ACHN (cell line): ENCODE measurements around the gene STK32A.

Source experiments
- DNase-seq: peaks from one replicate; pipeline ENCODE4 v3.0.0-alpha.2; 2015
- in situ Hi-C: cut with HindIII; loops from 2 replicates; pipeline ENCODE4 v1.10.0; 2017; ENCODE audit warnings: low sequenced_read_pairs, low pct_ligation_motif_present, low pct_unique_long_range_greater_than_20kb

Gene STK32A

DNA sequence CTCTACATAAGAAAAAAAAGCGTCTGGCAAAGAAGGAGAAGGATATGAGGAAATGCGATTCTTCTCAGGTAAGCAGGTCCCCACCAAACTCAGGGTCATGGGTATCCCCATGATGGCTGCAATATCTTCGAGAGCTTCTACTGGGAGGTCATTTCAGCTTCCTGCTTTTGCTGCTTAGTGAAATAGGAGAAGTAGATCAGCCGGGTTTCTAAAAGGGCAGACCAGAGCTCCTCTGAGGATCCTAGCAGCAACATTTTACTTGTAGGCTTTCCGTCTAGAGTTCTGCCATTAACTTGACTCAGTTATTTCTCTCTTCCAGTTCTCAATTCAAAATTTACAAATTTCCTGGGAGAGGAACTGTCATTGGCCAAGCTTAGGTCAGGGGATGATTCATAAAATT, 140.3 kb downstream of the STK32A start:
- in situ Hi-C loops, result no loop called here
- no peak for DNase-seq

- DNase-seq, result no peak
- in situ Hi-C loops, result no loop called here
Measured at GRCh38 chr5:147377682-147378081, 142.9 kb downstream of the STK32A start.

- DNase-seq, result no peak
- in situ Hi-C loops, result no loop called here
Measured at GRCh38 chr5:147381555-147381954, 146.7 kb downstream of the STK32A start.

GRCh38 chr5:147382776-147383175, 147.9 kb downstream of the STK32A start:
- in situ Hi-C loops, result no loop called here
- DNase-seq, result no peak

- DNase-seq, result no peak
- in situ Hi-C loops, result no loop called here
Measured at GRCh38 chr5:147384346-147385193, 149.7 kb downstream of the STK32A start.

- no peak for DNase-seq
- in situ Hi-C loops, result no loop called here
Measured at GRCh38 chr5:147387109-147387508, 152.3 kb downstream of the STK32A start.

- DNase-seq, result no peak
- in situ Hi-C loops, result no loop called here
Measured at GRCh38 chr5:147388184-147389108, 153.6 kb downstream of the STK32A start.

DNA sequence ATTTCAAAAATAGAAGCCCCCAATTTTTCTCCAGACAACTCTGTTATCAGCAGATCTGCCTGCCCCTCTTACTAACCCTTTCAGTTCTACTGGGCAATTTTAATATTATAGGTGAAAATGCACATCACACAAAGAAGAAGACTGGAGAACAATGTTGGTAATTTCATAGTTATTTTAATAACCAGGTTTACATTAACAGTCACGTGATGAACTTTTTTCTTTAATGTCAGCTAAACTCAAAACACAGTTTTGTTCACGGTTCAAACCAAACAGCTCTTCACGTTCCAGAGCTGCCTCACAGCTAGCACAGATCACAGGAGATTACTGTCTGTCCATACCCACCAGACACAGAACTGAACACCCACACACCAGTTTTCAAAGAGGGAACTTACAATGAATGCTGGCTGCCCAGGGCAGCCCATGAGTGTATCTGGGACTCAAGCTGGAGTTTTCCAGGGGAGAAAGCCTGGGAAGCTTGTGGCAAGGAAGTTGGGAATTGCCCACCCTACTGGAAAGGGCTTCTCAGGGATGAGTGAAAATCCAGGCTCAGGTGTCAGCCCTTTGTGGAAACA, 155.9 kb downstream of the STK32A start:
- DNase-seq, result no peak
- in situ Hi-C loops, result no loop called here

DNA sequence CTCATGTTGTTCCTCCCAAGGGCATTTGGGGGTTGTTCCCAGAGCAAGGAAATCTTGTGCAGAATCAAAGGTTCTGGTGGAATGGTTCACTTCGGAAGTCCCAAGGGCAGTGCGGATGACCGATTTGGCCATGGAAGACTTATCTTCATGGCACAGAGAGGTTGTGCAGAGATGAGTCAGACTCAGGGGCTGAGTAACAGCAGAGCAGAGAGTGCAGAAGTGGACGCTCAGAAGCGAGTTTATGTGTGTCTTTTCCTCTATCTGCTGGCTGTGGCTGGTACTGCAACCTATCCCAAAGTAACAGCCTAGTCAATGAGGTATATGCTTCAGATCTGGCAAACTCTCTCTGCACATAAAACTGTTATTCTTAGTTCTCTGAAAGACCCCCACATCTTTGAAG, 157.0 kb downstream of the STK32A start:
- in situ Hi-C loops, result no loop called here
- DNase-seq, result peak; percentile 75

- in situ Hi-C loops, result no loop called here
- DNase-seq, result no peak
Measured at GRCh38 chr5:147393874-147394672, 159.2 kb downstream of the STK32A start.

GRCh38 chr5:147396070-147396823, 161.4 kb downstream of the STK32A start:
- DNase-seq, result no peak
- in situ Hi-C loops, result no loop called here

DNA sequence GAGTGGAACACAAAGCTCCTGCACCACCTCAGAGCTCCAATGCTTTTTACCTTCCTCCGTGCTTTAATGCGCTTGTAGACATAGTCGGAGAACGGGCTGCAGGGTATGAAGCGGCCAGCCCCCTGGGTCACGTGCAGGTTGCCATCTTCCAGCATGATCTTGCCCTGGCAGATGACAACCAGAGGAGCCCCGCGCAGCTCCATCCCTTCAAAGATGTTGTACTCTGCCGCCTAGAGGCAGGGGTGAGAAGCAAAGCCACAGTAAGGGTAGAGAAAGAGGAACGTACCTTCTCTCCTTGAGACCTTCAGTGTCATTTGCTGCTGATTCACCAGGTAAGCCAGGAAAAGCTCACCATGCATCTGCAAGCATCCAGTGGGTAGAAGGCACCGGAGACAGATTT, 162.8 kb downstream of the STK32A start:
- DNase-seq, result no peak
- in situ Hi-C loops, result no loop called here

GRCh38 chr5:147398860-147399259, 164.0 kb downstream of the STK32A start:
- in situ Hi-C loops, result no loop called here
- no peak for DNase-seq

GRCh38 chr5:147400126-147400809, 165.4 kb downstream of the STK32A start:
- DNase-seq, result no peak
- in situ Hi-C loops, result no loop called here

GRCh38 chr5:147400881-147401280, 166.1 kb downstream of the STK32A start:
- DNase-seq, result no peak
- in situ Hi-C loops, result no loop called here

DNA sequence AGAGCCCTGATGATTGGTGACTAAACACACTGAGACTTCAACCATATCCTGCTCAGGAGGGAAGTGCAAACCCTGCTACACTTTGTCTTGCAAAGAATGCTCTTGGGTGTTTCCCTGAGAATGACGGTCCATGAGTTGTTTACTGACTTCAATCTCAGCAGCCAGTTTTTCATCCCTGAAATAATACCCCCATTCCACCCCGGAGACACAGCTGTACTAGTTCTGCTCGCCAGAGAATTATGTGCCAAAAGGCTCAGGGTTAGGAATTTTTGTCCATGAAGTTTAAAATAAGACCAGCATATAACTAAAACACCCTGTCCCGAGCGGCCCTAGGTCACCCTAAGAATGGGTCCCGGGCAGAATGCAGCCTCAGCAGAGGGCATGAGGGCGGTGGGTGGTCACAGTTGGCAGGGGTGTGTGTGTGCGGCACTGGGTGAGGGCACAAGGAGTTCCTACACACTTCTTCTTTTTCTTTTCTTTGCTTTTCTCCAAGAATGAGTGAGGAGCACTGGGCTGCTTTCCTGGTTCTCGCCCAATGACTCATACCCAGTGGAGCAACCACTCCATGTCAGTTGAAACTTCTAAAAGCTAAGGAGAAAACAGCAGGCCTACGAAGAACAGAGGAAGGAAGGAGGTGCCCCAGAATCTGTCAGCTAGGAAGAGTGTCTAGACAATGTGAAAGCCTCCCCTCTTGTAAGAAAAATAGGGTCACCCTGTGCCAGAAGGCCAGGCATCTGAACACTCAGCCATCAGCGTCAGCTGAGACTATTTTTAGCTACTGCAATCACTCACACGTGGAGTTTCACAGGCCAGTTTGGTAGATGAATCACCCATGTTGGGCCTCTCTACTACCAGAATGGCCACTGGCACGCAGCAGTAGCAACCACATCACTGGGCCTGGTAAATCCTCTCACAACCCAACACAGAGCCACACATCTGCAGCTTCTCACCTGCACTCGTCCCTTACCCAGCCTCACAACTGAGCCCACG, 169.1 kb downstream of the STK32A start:
- in situ Hi-C loops, result no loop called here
- peak; percentile 86 for DNase-seq
